SK-N-SH (cell line): ENCODE results near the gene CIBAR2.

ENCODE experiments used
- ELF1 ChIP-seq: IDR thresholded peaks from 2 replicates; pipeline ENCODE4 v1.4.0; 2012
- MEF2A ChIP-seq: IDR thresholded peaks from 2 replicates; pipeline ENCODE4 v1.4.0; 2012; ENCODE audit warnings: low read depth, borderline replicate concordance
- RAD21 ChIP-seq: IDR thresholded peaks from 2 replicates; pipeline ENCODE4 v1.6.1; 2012; ENCODE audit warnings: mild to moderate bottlenecking, low read length
- RCOR1 ChIP-seq: fragments of 150-350 bp; IDR thresholded peaks from 2 replicates; pipeline ENCODE4 v1.6.1; 2017; ENCODE audit warnings: antibody characterized with exemption, low read length
- SMC3 ChIP-seq: IDR thresholded peaks from 2 replicates; pipeline ENCODE4 v1.6.1; 2012; ENCODE audit warnings: low read depth, low read length, improper control_type of control experiment
- TF ChIP-seq, protein P1 (sequence below): fragments of 200-600 bp; sonication (generic); IDR thresholded peaks from 2 replicates; pipeline ENCODE4 v1.6.1; 2017; ENCODE audit warnings: antibody characterized with exemption, mild to moderate bottlenecking, moderate library complexity
- TF ChIP-seq, protein P2 (sequence below): IDR thresholded peaks from 2 replicates; pipeline ENCODE4 v1.6.1; 2012; ENCODE audit warnings: mild to moderate bottlenecking, low read depth, low read length, moderate library complexity

DNA sequence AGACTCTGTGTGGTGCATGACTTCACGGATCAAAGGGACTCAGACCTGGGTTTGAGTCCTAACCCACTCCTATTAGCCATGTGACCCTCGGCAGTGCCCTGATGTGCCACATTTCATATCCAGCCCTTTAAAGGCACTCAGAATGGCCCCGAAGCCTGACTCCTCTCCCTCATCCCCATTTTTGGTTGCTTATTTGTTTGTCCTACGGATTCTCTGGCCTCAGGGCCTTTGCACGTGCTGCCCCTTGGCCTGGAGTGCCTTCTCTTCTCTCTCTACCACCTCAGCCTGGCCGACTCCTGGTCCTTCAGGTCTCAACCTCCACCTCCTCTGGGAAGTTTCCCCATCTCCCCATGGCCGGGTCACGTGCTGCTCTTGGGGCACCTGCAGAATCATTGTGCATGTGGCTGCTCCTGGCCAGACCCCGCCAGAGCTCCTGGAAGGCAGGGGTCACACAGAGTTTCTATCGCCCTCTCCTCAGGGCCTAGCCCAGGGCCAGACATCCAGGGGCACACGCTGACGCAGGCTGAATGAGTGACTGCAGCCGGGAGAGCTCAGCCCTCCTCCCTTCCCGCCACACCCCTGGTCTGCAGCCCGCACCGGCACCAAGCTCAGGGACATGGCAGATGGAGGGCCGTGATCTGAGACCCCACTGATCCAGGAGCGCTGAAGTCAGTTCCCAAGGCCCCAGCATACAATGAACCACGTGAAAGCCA, 22.0 kb upstream of the CIBAR2 start:
- TF ChIP-seq, protein P1, sequence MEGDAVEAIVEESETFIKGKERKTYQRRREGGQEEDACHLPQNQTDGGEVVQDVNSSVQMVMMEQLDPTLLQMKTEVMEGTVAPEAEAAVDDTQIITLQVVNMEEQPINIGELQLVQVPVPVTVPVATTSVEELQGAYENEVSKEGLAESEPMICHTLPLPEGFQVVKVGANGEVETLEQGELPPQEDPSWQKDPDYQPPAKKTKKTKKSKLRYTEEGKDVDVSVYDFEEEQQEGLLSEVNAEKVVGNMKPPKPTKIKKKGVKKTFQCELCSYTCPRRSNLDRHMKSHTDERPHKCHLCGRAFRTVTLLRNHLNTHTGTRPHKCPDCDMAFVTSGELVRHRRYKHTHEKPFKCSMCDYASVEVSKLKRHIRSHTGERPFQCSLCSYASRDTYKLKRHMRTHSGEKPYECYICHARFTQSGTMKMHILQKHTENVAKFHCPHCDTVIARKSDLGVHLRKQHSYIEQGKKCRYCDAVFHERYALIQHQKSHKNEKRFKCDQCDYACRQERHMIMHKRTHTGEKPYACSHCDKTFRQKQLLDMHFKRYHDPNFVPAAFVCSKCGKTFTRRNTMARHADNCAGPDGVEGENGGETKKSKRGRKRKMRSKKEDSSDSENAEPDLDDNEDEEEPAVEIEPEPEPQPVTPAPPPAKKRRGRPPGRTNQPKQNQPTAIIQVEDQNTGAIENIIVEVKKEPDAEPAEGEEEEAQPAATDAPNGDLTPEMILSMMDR = no peak
- TF ChIP-seq, protein P2, sequence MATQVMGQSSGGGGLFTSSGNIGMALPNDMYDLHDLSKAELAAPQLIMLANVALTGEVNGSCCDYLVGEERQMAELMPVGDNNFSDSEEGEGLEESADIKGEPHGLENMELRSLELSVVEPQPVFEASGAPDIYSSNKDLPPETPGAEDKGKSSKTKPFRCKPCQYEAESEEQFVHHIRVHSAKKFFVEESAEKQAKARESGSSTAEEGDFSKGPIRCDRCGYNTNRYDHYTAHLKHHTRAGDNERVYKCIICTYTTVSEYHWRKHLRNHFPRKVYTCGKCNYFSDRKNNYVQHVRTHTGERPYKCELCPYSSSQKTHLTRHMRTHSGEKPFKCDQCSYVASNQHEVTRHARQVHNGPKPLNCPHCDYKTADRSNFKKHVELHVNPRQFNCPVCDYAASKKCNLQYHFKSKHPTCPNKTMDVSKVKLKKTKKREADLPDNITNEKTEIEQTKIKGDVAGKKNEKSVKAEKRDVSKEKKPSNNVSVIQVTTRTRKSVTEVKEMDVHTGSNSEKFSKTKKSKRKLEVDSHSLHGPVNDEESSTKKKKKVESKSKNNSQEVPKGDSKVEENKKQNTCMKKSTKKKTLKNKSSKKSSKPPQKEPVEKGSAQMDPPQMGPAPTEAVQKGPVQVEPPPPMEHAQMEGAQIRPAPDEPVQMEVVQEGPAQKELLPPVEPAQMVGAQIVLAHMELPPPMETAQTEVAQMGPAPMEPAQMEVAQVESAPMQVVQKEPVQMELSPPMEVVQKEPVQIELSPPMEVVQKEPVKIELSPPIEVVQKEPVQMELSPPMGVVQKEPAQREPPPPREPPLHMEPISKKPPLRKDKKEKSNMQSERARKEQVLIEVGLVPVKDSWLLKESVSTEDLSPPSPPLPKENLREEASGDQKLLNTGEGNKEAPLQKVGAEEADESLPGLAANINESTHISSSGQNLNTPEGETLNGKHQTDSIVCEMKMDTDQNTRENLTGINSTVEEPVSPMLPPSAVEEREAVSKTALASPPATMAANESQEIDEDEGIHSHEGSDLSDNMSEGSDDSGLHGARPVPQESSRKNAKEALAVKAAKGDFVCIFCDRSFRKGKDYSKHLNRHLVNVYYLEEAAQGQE = no peak
- TF ChIP-seq ELF1 (no peak), RAD21 (no peak), SMC3 (no peak), RCOR1 (no peak), MEF2A (no peak)
